ELF-1 (cell line): ENCODE results near the gene OR2L3.
"Not testable (repeated sequence)": the region's sequence is repeated elsewhere in the genome, so short reads cannot be mapped to it uniquely, and the experiment has no call there.

Experiments
- DNase-seq: peaks from one replicate; pipeline ENCODE4 v3.0.0-alpha.2; 2016; ENCODE audit warnings: low read depth, low spot score

The OR2L3 gene, protein sequence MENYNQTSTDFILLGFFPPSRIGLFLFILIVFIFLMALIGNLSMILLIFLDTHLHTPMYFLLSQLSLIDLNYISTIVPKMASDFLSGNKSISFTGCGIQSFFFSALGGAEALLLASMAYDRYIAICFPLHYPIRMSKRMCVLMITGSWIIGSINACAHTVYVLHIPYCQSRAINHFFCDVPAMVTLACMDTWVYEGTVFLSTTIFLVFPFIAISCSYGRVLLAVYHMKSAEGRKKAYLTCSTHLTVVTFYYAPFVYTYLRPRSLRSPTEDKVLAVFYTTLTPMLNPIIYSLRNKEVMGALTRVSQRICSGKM

DNA sequence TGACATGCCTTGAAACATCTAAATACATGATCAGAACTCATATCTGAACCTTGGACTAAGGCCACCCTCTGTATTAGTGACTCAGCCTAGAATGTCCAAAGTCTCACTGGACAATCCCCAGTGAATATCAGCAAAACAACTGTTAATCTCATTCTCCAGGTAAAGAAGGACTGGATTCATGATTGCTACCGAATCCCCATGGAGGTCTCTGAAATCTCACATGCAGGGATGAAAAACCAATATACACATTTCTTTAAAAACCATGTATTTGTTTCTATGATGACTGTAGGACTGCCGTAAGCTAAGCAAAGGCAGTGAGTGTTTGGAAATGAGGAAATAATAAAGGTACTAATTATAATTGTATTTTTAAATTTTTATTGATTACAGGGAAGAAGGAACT, at the start of gene OR2L3:
OR2L3 (plus strand) TSS at position 301 of the 400 bp plus-strand sequence. CDS start 13,846 bp downstream, outside the sequence.
- DNase-seq: no peak

GRCh38 chr1:247998811-247999210, 47.8 kb upstream of the OR2L3 start:
- no peak for DNase-seq

GRCh38 chr1:248000169-248000568, 46.5 kb upstream of the OR2L3 start:
- DNase-seq: no peak

DNA sequence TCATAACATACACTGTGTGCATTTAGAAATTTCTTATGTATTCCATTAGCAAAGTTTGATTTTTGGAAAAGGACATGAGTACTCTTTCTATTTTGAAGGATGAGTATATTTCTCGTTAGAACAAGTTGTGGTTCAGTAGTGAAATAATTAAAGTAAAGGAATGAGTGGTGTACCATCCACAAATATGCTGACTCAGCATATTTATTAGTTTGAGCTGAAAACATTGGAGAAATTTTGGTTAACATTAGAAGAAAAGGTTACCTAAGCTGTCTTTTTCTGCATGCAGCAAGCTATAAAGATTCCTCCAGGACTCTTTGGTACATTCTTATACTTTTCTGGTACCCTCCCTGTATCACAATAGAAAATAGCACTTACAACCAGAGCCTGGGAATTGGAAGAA, 38.9 kb upstream of the OR2L3 start:
- DNase-seq: no peak

DNA sequence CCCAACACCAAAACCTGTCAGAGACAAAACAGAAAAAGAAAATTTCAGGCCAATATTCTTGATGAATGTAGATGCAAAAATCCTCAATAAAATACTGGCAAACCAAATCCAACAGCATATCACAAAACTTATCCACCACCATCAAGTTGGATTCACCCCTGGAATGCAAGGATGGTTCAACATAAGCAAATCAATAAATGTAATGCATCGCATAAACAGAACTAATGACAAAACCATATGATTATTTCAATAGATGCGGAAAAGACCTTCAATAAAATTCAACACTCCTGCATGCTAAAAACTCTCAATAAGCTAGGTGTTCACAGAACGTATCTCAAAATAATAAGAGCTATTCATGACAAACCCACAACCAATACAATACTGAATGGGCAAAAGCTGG, 37.0 kb upstream of the OR2L3 start:
- no peak for DNase-seq

- no peak for DNase-seq
These were observed 33.4 kb upstream of the OR2L3 start, which contains the start of gene OR2L5 for GRCh38 chr1:248013229-248013710. Gene OR2L5 (plus strand): TSS chr1:248013660. CDS start chr1:248021948, 8,288 bp downstream.

DNA sequence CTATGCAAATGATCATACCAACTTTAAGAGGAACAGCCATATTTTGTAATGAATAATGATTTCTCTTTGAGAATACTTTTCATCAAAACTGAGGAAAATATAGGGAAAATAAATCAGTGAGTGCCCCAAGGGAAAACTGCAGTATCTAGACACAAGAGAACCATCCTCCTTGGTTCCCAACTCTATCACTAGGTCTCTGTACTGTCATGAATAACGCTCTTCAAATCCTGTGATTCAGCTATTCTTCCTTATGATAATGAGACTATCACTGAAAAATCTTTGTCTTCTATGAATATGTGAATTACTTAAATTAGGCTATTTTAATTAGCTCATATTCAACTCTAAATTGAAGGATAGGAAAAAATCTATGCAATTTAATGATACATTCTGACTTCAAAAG, 30.8 kb upstream of the OR2L3 start:
- DNase-seq: no peak

DNA sequence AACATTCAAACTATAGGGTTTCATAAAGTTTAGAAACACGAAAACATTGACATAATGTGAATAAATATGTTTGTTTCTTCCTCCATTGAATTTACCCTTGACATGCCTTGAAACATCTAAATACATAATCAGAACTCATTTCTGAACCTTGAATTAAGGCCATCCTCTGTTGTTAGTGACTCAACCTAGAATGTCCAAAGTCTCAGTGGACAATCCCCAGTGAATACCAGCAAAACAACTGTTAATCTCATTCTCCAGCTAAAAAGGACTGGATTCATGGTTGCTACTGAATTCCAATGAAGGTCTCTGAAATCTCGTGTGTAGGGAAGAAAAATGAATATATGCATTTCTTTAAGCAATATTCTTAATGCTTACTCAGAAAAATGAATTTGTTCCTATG, 16.9 kb upstream of the OR2L3 start, which contains the start of gene OR2L2:
OR2L2 (plus strand) TSS at position 301 of the 400 bp plus-strand sequence. CDS start 8,198 bp downstream, outside the sequence.
- no peak for DNase-seq

DNA sequence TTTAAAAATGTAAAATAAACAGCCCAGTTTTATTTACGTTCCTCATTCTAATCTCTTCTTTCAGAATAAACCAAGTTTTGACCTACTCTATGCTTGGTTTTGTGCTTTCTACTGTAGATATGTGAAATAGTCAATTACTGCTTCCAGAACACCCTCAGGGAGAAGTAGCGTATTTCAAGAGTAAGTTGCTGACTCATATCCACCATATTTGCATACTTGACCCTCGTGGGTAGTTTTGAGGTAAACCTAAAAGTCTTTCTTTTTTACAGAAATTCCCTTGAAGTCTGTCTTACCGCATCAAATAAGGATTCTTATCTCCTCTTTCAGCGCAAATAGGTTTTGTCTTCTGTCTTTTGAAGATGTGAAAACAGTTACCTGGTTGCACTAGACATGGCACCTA, 1.4 kb upstream of the OR2L3 start:
- DNase-seq: no peak

DNA sequence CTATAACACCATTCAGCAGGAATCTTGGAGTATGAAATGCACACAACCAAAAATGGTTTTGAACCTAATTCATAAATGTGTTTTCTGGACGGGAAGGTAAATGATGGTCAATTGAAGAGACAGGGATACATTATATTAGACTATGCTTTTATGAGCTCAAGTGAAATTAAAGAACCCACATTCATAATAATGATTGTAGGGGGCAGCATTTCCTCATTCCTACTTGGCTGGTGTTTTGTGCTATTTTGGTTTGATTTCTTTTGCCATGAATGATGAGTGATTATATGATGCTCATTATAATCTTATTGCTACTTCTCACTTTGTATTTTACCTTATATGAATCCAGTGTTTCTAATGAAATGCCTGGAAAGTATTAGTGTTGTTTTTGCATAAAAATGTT, 372 bp downstream of the OR2L3 start:
- no peak for DNase-seq

DNA sequence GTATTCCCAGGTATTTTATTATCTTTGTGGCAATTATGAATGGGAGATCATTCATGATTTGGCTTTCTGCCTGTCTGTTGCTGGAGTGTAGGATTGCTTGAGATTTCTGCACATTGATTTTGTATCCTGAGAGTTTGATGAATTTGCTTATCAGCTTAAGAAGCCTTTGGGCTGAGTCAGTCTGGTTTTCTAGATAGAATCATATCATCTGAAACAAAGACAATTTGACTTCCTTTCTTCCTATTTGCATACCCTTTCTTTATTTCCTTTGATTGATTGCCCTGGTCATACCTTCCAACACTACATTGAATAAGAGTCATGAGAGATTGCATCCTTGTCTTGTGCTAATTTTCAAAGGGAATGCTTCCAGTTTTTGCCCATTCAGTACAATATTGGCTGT, 8.0 kb downstream of the OR2L3 start:
- DNase-seq: no peak

DNA sequence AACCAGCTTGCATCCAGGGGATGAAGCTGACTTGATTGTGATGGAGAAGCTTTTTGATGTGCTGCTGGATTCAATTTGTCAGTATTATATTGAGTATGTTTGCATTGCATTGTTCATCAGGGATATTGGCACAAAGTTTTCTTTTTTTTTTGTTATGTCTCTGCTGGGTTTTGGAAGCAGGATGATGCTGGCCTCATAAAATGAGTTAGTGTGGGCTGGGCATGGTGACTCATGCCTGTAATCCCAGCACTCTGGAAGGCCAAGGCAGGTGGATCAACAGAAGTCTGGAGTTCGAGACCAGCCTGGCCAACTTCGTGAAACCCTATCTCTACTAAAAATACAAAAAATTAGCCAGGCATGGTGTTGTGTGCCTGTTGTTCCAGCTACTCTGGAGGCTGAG, 8.6 kb downstream of the OR2L3 start:
- no peak for DNase-seq

- no peak for DNase-seq
These were observed 18.4 kb downstream of the OR2L3 start for GRCh38 chr1:248065071-248065470.

DNA sequence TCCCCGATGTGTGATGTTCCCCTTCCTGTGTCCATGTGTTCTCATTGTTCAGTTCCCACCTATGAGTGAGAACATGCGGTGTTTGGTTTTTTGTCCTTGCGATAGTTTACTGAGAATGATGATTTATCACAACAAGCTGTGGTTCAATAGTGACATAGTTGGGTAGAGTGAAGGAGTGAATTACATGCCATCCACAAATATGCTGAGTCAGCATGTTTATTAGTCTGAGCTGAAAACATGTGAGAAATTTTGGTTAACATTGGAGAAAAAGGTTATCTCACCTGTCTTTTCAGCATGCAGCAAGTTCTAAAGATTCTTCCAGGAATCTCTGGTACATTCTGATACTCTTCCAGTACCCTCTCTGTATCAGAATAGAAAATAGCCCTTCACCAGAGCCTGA, 19.0 kb downstream of the OR2L3 start:
- no peak for DNase-seq

- DNase-seq: not testable (repeated sequence)
These were observed 37.2 kb downstream of the OR2L3 start for GRCh38 chr1:248083864-248084263.

GRCh38 chr1:248094884-248095283, 48.2 kb downstream of the OR2L3 start, which contains the start of gene OR2L13:
Gene OR2L13 (plus strand): TSS chr1:248095184. CDS start chr1:248099376, 4,192 bp downstream.
- DNase-seq: no peak

DNA sequence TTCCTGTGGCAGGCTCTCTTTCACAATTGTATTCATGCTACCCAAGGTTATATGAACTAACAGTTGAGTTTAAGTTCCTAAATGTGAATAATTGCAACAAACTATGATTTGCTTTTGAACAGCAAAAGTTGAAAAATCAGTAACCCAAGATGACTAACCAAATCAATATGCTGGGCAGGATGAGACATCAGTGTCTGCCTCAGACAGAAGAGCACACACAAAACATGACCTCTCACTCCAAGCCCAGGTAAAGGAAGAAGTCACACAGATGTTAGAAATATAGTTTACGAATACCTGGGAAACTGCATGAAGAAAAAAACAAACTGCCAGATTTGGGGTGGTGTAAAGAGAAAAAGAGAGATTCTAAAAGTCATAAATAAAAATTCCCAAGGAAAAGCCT, 51.9 kb downstream of the OR2L3 start:
- no peak for DNase-seq

- no peak for DNase-seq
These were observed 56.2 kb downstream of the OR2L3 start for GRCh38 chr1:248102847-248103246.

GRCh38 chr1:248111157-248111556, 64.5 kb downstream of the OR2L3 start:
- DNase-seq: no peak
